Vagina (tissue), 2 donors: ENCODE results near the gene HOXD3. TPM values are rescaled to one million over a fixed set of nuclear protein-coding genes. Genes with fewer than 3 reads are reported as not detected.

Source experiments
- DNase-seq, 2 donors: peaks; one replicate each; pipeline ENCODE4 v3.0.0-alpha.2; 2017; ENCODE audit errors: extremely low spot score in 2 of 2
- H3K27ac ChIP-seq: fragments of 200-600 bp; sonication (generic); one replicate; pipeline ENCODE4 v1.5.1; 2019
- H3K27me3 ChIP-seq: fragments of 200-600 bp; sonication (generic); one replicate; pipeline ENCODE4 v1.5.1; 2019
- H3K36me3 ChIP-seq, 2 donors: fragments of 200-600 bp; sonication (generic); one replicate each; pipeline ENCODE4 v1.5.1; 2017 to 2019
- H3K4me1 ChIP-seq: fragments of 200-600 bp; sonication (generic); one replicate; pipeline ENCODE4 v1.5.1; 2019
- H3K4me3 ChIP-seq, 2 donors: fragments of 200-600 bp; sonication (generic); 1 replicate in 1 of 2; 2 replicates in 1 of 2; pipeline ENCODE4 v1.5.1; 2016 to 2019
- H3K9me3 ChIP-seq: fragments of 200-600 bp; sonication (generic); one replicate; pipeline ENCODE4 v1.5.1; 2019
- POLR2A ChIP-seq, 2 donors: fragments of 450-650 bp; IDR thresholded peaks; one replicate each; pipeline ENCODE4 v1.6.1; 2017; ENCODE audit warnings: antibody characterized with exemption in 2 of 2, mild to moderate bottlenecking in 2 of 2, moderate library complexity in 2 of 2
- POLR2AphosphoS5 ChIP-seq, 2 donors: sonication (generic); formaldehyde crosslinking; IDR thresholded peaks; one replicate each; pipeline ENCODE4 v1.9.0; 2017; ENCODE audit warnings: antibody characterized with exemption in 2 of 2, mild to moderate bottlenecking in 2 of 2, low read depth in 1 of 2; ENCODE audit not compliant: insufficient read depth in 1 of 2
- intact Hi-C: fragments of 100-400 bp; cut with DNase I; formaldehyde crosslinking; loops from one replicate; pipeline ENCODE4 v1.15.1; 2023
- total RNA-seq: library from RNA; depleted of rRNA; stranded (reverse); fragments of >200 nt; gene quantifications from one replicate; pipeline ENCODE4 v1.2.3, GENCODE V29; 2016
- TF ChIP-seq, protein P1 (sequence below), 3 experiments: fragments of 450-650 bp in 2 of 3; fragments of 200-600 bp in 1 of 3; sonication (generic) in 1 of 3; IDR thresholded peaks; one replicate each; pipeline ENCODE4 v1.5.1; 2017 to 2019; ENCODE audit warnings: antibody characterized with exemption in 3 of 3, mild to moderate bottlenecking in 2 of 3, moderate library complexity in 2 of 3

The HOXD3 gene
- total RNA-seq, result 11.8 TPM

- Histone ChIP-seq H3K27me3 (peaks cover 15% of the 10 kb centered on the region), H3K9me3 (no peaks in the 10 kb centered on the region), H3K4me3 (no peak within 1 kb of the TSS), H3K4me1 (peaks cover 30% of the 10 kb centered on the region), H3K27ac (no peak within 1 kb of the TSS), H3K36me3 (no peaks in the 10 kb centered on the region)
- DNase-seq, result no peak
- intact Hi-C loops, result no loop called here
- TF ChIP-seq POLR2AphosphoS5 (IDR thresholded peaks at IDR 0.05; ENCODE audit: insufficient read depth in 1 of 2, low read depth in 1 of 2) (no peak), POLR2A (IDR thresholded peaks at IDR 0.05) (no peak)
- TF ChIP-seq, protein P1, sequence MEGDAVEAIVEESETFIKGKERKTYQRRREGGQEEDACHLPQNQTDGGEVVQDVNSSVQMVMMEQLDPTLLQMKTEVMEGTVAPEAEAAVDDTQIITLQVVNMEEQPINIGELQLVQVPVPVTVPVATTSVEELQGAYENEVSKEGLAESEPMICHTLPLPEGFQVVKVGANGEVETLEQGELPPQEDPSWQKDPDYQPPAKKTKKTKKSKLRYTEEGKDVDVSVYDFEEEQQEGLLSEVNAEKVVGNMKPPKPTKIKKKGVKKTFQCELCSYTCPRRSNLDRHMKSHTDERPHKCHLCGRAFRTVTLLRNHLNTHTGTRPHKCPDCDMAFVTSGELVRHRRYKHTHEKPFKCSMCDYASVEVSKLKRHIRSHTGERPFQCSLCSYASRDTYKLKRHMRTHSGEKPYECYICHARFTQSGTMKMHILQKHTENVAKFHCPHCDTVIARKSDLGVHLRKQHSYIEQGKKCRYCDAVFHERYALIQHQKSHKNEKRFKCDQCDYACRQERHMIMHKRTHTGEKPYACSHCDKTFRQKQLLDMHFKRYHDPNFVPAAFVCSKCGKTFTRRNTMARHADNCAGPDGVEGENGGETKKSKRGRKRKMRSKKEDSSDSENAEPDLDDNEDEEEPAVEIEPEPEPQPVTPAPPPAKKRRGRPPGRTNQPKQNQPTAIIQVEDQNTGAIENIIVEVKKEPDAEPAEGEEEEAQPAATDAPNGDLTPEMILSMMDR (IDR thresholded peaks at IDR 0.05), result no peak
These were observed at the start of gene HOXD3 for GRCh38 chr2:176156807-176157498. TSS of gene HOXD3 (plus strand) at chr2:176157307. CDS start at chr2:176169115, 11,808 bp downstream.

GRCh38 chr2:176107731-176108181 lies 49.4 kb upstream of the HOXD3 start:
- peak overlapping the region; percentile 54 to 59 for H3K4me3 ChIP-seq
- H3K4me1 ChIP-seq, result peaks cover 73% of the 10 kb centered on the region
- TF ChIP-seq POLR2AphosphoS5 (IDR thresholded peaks at IDR 0.05; ENCODE audit: insufficient read depth in 1 of 2, low read depth in 1 of 2) (no peak), POLR2A (IDR thresholded peaks at IDR 0.05) (no peak)
- TF ChIP-seq, protein P1 (IDR thresholded peaks at IDR 0.05), result no peak
- intact Hi-C loops, result loop anchor here (1.0 kb wide), 1 partner anchor 23 kb away; no protein-coding TSS in a partner anchor
- H3K9me3 ChIP-seq, result no peaks in the 10 kb centered on the region
- peak overlapping the region; percentile 69 for H3K27ac ChIP-seq
- no peaks in the 10 kb centered on the region for H3K27me3 ChIP-seq
- no peaks in the 10 kb centered on the region for H3K36me3 ChIP-seq
- DNase-seq, result no peak

GRCh38 chr2:176109192-176109901 lies 47.8 kb upstream of the HOXD3 start:
- H3K27ac ChIP-seq, result no peak overlapping the region
- no peak for DNase-seq
- H3K9me3 ChIP-seq, result no peaks in the 10 kb centered on the region
- H3K36me3 ChIP-seq, result no peaks in the 10 kb centered on the region
- H3K4me3 ChIP-seq, result peak overlapping the region; percentile 54 to 59
- TF ChIP-seq POLR2AphosphoS5 (IDR thresholded peaks at IDR 0.05; ENCODE audit: insufficient read depth in 1 of 2, low read depth in 1 of 2) (no peak), POLR2A (IDR thresholded peaks at IDR 0.05) (no peak)
- TF ChIP-seq, protein P1 (IDR thresholded peaks at IDR 0.05), result no peak
- intact Hi-C loops, result no loop called here
- H3K4me1 ChIP-seq, result peaks cover 57% of the 10 kb centered on the region
- no peaks in the 10 kb centered on the region for H3K27me3 ChIP-seq

DNA sequence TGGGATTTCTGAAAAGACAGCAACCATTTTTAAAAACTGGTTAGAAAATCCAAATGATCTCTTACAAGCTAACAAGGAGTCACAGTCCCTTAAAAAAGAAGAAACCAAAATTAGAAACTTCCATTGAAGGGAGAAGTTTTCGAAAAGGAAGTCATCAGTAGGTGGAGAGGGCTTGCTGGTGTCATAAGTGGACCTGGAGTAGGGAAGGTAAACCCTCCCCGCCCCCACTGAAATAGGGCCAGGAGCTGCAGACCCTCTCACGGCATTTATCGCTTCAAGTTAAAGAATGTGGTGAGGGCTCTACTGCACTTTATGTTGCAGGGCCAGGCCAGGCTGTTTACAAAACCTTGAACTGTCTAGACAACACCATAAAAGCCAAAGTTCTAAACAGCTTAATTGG lies 47.2 kb upstream of the HOXD3 start:
- intact Hi-C loops, result no loop called here
- Histone ChIP-seq H3K36me3 (no peaks in the 10 kb centered on the region), H3K27ac (no peak overlapping the region), H3K9me3 (no peaks in the 10 kb centered on the region), H3K4me3 (no peak overlapping the region), H3K27me3 (no peaks in the 10 kb centered on the region), H3K4me1 (peaks cover 51% of the 10 kb centered on the region)
- TF ChIP-seq POLR2A (IDR thresholded peaks at IDR 0.05), result no peak
- TF ChIP-seq, protein P1 (IDR thresholded peaks at IDR 0.05), result no peak
- no peak for DNase-seq
